Uterus (tissue), 2 donors: ENCODE data around the gene TMIGD2.

ENCODE experiments used
- CTCF ChIP-seq, 4 experiments: fragments of 200-600 bp in 2 of 4; fragments of 450-650 bp in 2 of 4; sonication (generic) in 2 of 4; IDR thresholded peaks; one replicate each; pipeline ENCODE4 v1.5.1; 2016 to 2019; ENCODE audit warnings: antibody characterized with exemption in 4 of 4, mild to moderate bottlenecking in 2 of 4, moderate library complexity in 1 of 4
- POLR2A ChIP-seq, 2 donors: fragments of 450-650 bp; IDR thresholded peaks; one replicate each; pipeline ENCODE4 v1.6.1; 2016; ENCODE audit warnings: antibody characterized with exemption in 2 of 2, mild to moderate bottlenecking in 1 of 2, moderate library complexity in 1 of 2

DNA sequence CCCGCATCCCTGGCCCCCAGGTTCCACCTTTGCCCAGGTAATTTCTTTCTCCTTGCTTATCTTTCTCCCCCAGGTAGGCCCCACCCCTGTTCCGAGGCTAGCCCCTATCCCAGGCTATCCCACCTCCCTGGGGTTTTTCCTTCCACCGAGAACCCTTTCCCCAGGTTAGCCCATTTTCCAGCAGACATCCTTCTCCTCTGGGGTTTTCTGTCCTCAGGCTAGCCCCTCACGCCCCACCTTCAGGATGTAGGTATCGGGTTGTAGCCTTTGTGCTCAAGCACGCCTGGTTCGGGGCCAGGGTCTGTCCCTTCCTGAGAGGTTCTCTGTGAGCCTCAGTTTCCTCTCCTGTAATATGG, 3.0 kb upstream of the TMIGD2 start:
- TF ChIP-seq CTCF (IDR thresholded peaks at IDR 0.05): no peak
- TF ChIP-seq POLR2A (IDR thresholded peaks at IDR 0.05): no peak
